SK-N-SH (cell line): ENCODE data around the gene BRME1. TPM values are rescaled to one million over a fixed set of nuclear protein-coding genes. Genes with fewer than 3 reads are reported as not detected.
A peak's percentile ranks its signal among the peaks of the same experiment; 100 is the strongest.

Experiments
- CTCF ChIA-PET: fragments of 300-600, 350-600 bp; formaldehyde crosslinking; extraction: SDS; loops from one replicate; lab custom pipeline; 2021; lab: Yijun Ruan, JAX
- POLR2A ChIA-PET: fragments of 350-600 bp; sonication (Branson Sonifier 250); formaldehyde crosslinking; extraction: SDS; loops from one replicate; lab custom pipeline; 2020; ENCODE audit warnings: antibody characterized with exemption, inconsistent platforms; lab: Yijun Ruan, JAX
- DNase-seq: peaks from one replicate; pipeline ENCODE4 v3.0.0; 2012
- H2AFZ ChIP-seq: fragments of 200-600 bp; sonication (generic); 2 replicates; pipeline ENCODE4 v1.8.1; 2016; ENCODE audit warnings: antibody characterized with exemption, mild to moderate bottlenecking, low read depth
- H3F3A ChIP-seq: fragments of 200-600 bp; sonication (generic); replicated peaks from 2 replicates; pipeline ENCODE3; 2016; ENCODE audit warnings: antibody characterized with exemption, mild to moderate bottlenecking; ENCODE audit not compliant: insufficient read depth
- H3K27ac ChIP-seq, 2 experiments: fragments of 200-500 bp in 1 of 2; fragments of 200-600 bp in 1 of 2; sonication (Bioruptor generic) in 1 of 2; sonication (generic), shearing (Covaris generic) in 1 of 2; 2 replicates each; pipeline versions ENCODE4 v1.5.1 to v1.6.1; 2014 to 2016; ENCODE audit warnings: low read depth in 2 of 2, inconsistent platforms in 1 of 2, low read length in 1 of 2, mild to moderate bottlenecking in 1 of 2, mixed read lengths in 1 of 2
- H3K27me3 ChIP-seq: fragments of 200-600 bp; sonication (generic), shearing (Covaris generic); 2 replicates; pipeline ENCODE4 v1.6.1; 2016; ENCODE audit warnings: mixed run types; ENCODE audit not compliant: insufficient read depth
- H3K36me3 ChIP-seq, 2 experiments: fragments of 200-500 bp in 1 of 2; fragments of 200-600 bp in 1 of 2; sonication (Bioruptor generic) in 1 of 2; sonication (generic) in 1 of 2; replicated peaks in 1 of 2; 2 replicates each; pipeline versions ENCODE3 to v1.5.1; 2014 to 2016; ENCODE audit warnings: low read length in 1 of 2, mild to moderate bottlenecking in 1 of 2; ENCODE audit not compliant: insufficient read depth in 2 of 2, control insufficient read depth in 1 of 2
- H3K4me1 ChIP-seq, 2 experiments: fragments of 200-500 bp in 1 of 2; fragments of 200-600 bp in 1 of 2; sonication (Bioruptor generic) in 1 of 2; sonication (generic), shearing (Covaris generic) in 1 of 2; 2 replicates each; pipeline versions ENCODE4 v1.5.1 to v1.6.1; 2014 to 2016; ENCODE audit warnings: low read depth in 1 of 2, low read length in 1 of 2, mixed run types in 1 of 2; ENCODE audit not compliant: insufficient read depth in 2 of 2, control insufficient read depth in 1 of 2
- H3K4me2 ChIP-seq: fragments of 200-600 bp; sonication (generic), shearing (Covaris generic); 2 replicates; pipeline ENCODE4 v1.6.1; 2017; ENCODE audit warnings: mixed run types
- H3K4me3 ChIP-seq, 2 experiments: fragments of 200-500 bp in 1 of 2; fragments of 200-600 bp in 1 of 2; sonication (Bioruptor generic) in 1 of 2; sonication (generic), shearing (Covaris generic) in 1 of 2; 2 replicates each; pipeline versions ENCODE4 v1.5.1 to v1.8.1; 2014 to 2016; ENCODE audit warnings: low read depth in 2 of 2, inconsistent platforms in 1 of 2, low read length in 1 of 2, mild to moderate bottlenecking in 1 of 2, mixed read lengths in 1 of 2, moderate library complexity in 1 of 2
- H3K79me2 ChIP-seq: fragments of 200-600 bp; sonication (generic); 2 replicates; pipeline ENCODE4 v1.8.1; 2017; ENCODE audit warnings: mild to moderate bottlenecking; ENCODE audit not compliant: insufficient read depth
- H3K9ac ChIP-seq: fragments of 200-600 bp; sonication (generic); 2 replicates; pipeline ENCODE4 v1.6.1; 2017; ENCODE audit warnings: mixed run types
- H3K9me2 ChIP-seq: fragments of 200-600 bp; sonication (generic); 2 replicates; pipeline ENCODE4 v1.6.1; 2017; ENCODE audit warnings: mixed run types
- H3K9me3 ChIP-seq: fragments of 200-600 bp; sonication (generic); 2 replicates; pipeline ENCODE4 v1.6.1; 2017; ENCODE audit warnings: mixed run types, mild to moderate bottlenecking, moderate library complexity
- H4K20me1 ChIP-seq: fragments of 200-600 bp; sonication (generic); 2 replicates; pipeline ENCODE4 v1.6.1; 2017; ENCODE audit warnings: mild to moderate bottlenecking, mixed run types; ENCODE audit not compliant: insufficient read depth
- ELF1 ChIP-seq: IDR thresholded peaks from 2 replicates; pipeline ENCODE4 v1.4.0; 2012
- EZH2phosphoT487 ChIP-seq: fragments of 200-600 bp; sonication (generic); IDR thresholded peaks from 2 replicates; pipeline ENCODE4 v1.6.1; 2017; ENCODE audit warnings: low read depth, mixed run types, mild to moderate bottlenecking, antibody characterized with exemption, moderate library complexity, borderline replicate concordance
- GATA2 ChIP-seq: sonication (generic); formaldehyde crosslinking; IDR thresholded peaks from 2 replicates; pipeline ENCODE4 v1.5.0; 2020; ENCODE audit warnings: mild to moderate bottlenecking, missing genetic modification reagents
- MXI1 ChIP-seq: IDR thresholded peaks from 2 replicates; pipeline ENCODE4 v1.6.1; 2012; ENCODE audit warnings: mild to moderate bottlenecking, low read depth, low read length, improper control_type of control experiment
- NRF1 ChIP-seq: IDR thresholded peaks from 2 replicates; pipeline ENCODE4 v1.6.1; 2012; ENCODE audit warnings: low read depth, mild to moderate bottlenecking, low read length
- RCOR1 ChIP-seq: fragments of 150-350 bp; IDR thresholded peaks from 2 replicates; pipeline ENCODE4 v1.6.1; 2017; ENCODE audit warnings: antibody characterized with exemption, low read length
- RXRA ChIP-seq: IDR thresholded peaks from 2 replicates; pipeline ENCODE4 v1.4.0; 2012; ENCODE audit warnings: low read depth, mild to moderate bottlenecking, borderline replicate concordance
- TAF1 ChIP-seq: IDR thresholded peaks from 2 replicates; pipeline ENCODE4 v1.6.1; 2012; ENCODE audit warnings: low read depth, mild to moderate bottlenecking, low read length, moderate library complexity, borderline replicate concordance
- TEAD4 ChIP-seq: IDR thresholded peaks from 2 replicates; pipeline ENCODE4 v1.4.0; 2012; ENCODE audit warnings: mild to moderate bottlenecking, borderline replicate concordance; ENCODE audit not compliant: insufficient read depth
- YY1 ChIP-seq: IDR thresholded peaks from 2 replicates; pipeline ENCODE4 v1.4.0; 2012; ENCODE audit warnings: low read depth, mild to moderate bottlenecking
- WGBS: methylation state at CpG from one replicate; pipeline ENCODE4 v1.1.6; 2017; ENCODE audit warnings: low lambda C conversion rate; 5-methylcytosine and 5-hydroxymethylcytosine counted together
- polyA plus RNA-seq, 3 experiments: library from polyadenylated mRNA; depleted of rRNA; stranded (reverse); fragments of >200 nt; gene quantifications; 2 replicates each; pipeline ENCODE4 v1.2.3, GENCODE V29; 2012
- TF ChIP-seq, protein P1 (sequence below): fragments of 200-600 bp; sonication (generic); IDR thresholded peaks from 2 replicates; pipeline ENCODE4 v1.6.1; 2017; ENCODE audit warnings: antibody characterized with exemption, mild to moderate bottlenecking, moderate library complexity
- TF ChIP-seq, protein P2 (sequence below): IDR thresholded peaks from 2 replicates; pipeline ENCODE4 v1.6.1; 2012; ENCODE audit warnings: mild to moderate bottlenecking, low read depth, low read length, moderate library complexity

Gene BRME1
- polyA plus RNA-seq, 1 of the 3 experiments (the other 2 are of a cell fraction) = 1.5 TPM

DNA sequence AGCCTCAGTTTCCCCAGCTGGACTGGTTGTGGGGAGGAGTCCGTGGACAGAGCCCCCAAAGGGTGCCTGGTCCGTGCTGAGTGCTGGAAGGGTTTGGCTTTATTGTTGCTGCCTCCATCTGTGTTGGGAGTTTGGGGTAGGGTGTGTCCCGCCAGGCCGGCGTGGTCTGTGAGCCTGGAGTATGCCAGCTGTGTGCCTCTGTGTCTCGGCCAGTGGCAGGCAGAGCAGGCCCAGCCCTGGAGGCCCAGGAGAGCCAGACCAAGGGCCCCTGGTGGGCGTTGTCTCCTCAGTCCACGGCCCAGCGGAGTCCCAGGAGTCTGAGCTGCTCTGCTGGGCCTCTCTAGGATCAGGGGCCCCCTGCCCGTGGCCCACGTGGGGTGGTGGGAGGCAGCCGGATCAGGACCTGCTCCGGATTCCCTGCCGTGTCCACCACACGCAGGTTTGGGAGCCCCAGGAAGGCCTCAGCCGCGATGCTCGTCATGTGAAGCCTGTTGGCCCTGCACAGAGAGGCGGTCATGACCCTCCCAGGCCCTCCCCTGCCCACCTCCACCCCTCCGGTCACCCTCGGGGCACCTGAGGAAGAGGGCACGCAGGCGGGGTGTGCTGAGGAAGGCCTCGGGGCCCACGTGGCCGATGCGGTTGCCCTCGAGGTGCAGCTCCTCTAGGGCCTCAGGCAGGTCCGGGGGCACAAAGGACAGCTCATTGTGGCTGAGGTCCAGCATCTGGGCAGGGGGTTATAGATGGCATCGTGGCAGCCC lies 25.7 kb upstream of the BRME1 start:
- Histone ChIP-seq H4K20me1 (no peaks in the 10 kb centered on the region), H3K4me2 (no peak overlapping the region)
- TF ChIP-seq NRF1 (no peak), ELF1 (no peak), RCOR1 (no peak), GATA2 (CRISPR knock-in tag) (no peak), YY1 (no peak), TEAD4 (no peak), TAF1 (no peak), RXRA (no peak), MXI1 (no peak), EZH2phosphoT487 (no peak)
- TF ChIP-seq, protein P1, sequence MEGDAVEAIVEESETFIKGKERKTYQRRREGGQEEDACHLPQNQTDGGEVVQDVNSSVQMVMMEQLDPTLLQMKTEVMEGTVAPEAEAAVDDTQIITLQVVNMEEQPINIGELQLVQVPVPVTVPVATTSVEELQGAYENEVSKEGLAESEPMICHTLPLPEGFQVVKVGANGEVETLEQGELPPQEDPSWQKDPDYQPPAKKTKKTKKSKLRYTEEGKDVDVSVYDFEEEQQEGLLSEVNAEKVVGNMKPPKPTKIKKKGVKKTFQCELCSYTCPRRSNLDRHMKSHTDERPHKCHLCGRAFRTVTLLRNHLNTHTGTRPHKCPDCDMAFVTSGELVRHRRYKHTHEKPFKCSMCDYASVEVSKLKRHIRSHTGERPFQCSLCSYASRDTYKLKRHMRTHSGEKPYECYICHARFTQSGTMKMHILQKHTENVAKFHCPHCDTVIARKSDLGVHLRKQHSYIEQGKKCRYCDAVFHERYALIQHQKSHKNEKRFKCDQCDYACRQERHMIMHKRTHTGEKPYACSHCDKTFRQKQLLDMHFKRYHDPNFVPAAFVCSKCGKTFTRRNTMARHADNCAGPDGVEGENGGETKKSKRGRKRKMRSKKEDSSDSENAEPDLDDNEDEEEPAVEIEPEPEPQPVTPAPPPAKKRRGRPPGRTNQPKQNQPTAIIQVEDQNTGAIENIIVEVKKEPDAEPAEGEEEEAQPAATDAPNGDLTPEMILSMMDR = no peak
- TF ChIP-seq, protein P2, sequence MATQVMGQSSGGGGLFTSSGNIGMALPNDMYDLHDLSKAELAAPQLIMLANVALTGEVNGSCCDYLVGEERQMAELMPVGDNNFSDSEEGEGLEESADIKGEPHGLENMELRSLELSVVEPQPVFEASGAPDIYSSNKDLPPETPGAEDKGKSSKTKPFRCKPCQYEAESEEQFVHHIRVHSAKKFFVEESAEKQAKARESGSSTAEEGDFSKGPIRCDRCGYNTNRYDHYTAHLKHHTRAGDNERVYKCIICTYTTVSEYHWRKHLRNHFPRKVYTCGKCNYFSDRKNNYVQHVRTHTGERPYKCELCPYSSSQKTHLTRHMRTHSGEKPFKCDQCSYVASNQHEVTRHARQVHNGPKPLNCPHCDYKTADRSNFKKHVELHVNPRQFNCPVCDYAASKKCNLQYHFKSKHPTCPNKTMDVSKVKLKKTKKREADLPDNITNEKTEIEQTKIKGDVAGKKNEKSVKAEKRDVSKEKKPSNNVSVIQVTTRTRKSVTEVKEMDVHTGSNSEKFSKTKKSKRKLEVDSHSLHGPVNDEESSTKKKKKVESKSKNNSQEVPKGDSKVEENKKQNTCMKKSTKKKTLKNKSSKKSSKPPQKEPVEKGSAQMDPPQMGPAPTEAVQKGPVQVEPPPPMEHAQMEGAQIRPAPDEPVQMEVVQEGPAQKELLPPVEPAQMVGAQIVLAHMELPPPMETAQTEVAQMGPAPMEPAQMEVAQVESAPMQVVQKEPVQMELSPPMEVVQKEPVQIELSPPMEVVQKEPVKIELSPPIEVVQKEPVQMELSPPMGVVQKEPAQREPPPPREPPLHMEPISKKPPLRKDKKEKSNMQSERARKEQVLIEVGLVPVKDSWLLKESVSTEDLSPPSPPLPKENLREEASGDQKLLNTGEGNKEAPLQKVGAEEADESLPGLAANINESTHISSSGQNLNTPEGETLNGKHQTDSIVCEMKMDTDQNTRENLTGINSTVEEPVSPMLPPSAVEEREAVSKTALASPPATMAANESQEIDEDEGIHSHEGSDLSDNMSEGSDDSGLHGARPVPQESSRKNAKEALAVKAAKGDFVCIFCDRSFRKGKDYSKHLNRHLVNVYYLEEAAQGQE = no peak
- TF ChIP-seq, all 33 proteins: peak for 0
- no peaks in the 10 kb centered on the region for H3K9me2 ChIP-seq
- H3K27me3 ChIP-seq = no peaks in the 10 kb centered on the region
- H3K4me1 ChIP-seq = peaks cover 0 to 17% of the 10 kb centered on the region in 2 experiments; a peak in 1 of 4 replicates
- H3K4me3 ChIP-seq = no peak overlapping the region
- H3K9ac ChIP-seq = no peak overlapping the region
- H3K9me3 ChIP-seq = no peaks in the 10 kb centered on the region
- ChIA-PET CTCF (interaction anchor here (0.6 to 1.9 kb wide), 4 partner anchors 16 to 393 kb away, joined by 3 to 5 read pairs (median 4); partner anchors contain the start of gene IL27RA), POLR2A (no interaction called here)
- DNase-seq = peak; percentile 28
- H3K79me2 ChIP-seq = no peaks in the 10 kb centered on the region
- H3K36me3 ChIP-seq = peaks cover 0 to 2% of the 10 kb centered on the region in 2 experiments
- H2AFZ ChIP-seq = no peak overlapping the region
- no peaks in the 10 kb centered on the region for H3F3A ChIP-seq
- 80% methylated on average over 3 of the region's 30 CpGs for WGBS
- no peak overlapping the region for H3K27ac ChIP-seq
